ENCODE results near the gene GRIPAP1. TPM values are rescaled to one million over a fixed set of nuclear protein-coding genes. Genes with fewer than 3 reads are reported as not detected.

GRIPAP1 gene
- polyA plus RNA-seq, 2 donors, result 18.5 to 22.8 TPM

- no peak overlapping the region for H3K27ac ChIP-seq (ENCODE audit: low read depth in 2 of 2, low read length in 1 of 2)
- no peaks in the 10 kb centered on the region for H3K9me3 ChIP-seq (ENCODE audit: control insufficient read depth in 2 of 2, insufficient read depth in 1 of 2, low read depth in 1 of 2, low read length in 1 of 2)
- 91% methylated on average over 15 of the region's 15 CpGs for WGBS, 2 donors
- H3K4me1 ChIP-seq (ENCODE audit: control insufficient read depth in 2 of 2, insufficient read depth in 2 of 2, low read length in 1 of 2), result peaks cover 0 to 5% of the 10 kb centered on the region in 2 donors
- H3K36me3 ChIP-seq (ENCODE audit: control insufficient read depth in 2 of 2, insufficient read depth in 2 of 2, low read length in 1 of 2), result peaks cover 0 to 32% of the 10 kb centered on the region in 2 donors
- no peaks in the 10 kb centered on the region for H3K27me3 ChIP-seq (ENCODE audit: control insufficient read depth in 1 of 2, insufficient read depth in 2 of 2, low read length in 2 of 2)
- H3K4me3 ChIP-seq (ENCODE audit: low read depth in 1 of 2, low read length in 2 of 2), result no peak overlapping the region
Observed at GRCh38 chrX:49037883-49038475, 35.9 kb upstream of the GRIPAP1 start.

GRCh38 chrX:49030283-49030682 is 28.2 kb upstream of the GRIPAP1 start:
- Histone ChIP-seq H3K27me3 (ENCODE audit: control insufficient read depth in 1 of 2, insufficient read depth in 2 of 2, low read length in 2 of 2) (no peaks in the 10 kb centered on the region), H3K27ac (ENCODE audit: low read depth in 2 of 2, low read length in 1 of 2) (no peak overlapping the region), H3K9me3 (ENCODE audit: control insufficient read depth in 2 of 2, insufficient read depth in 1 of 2, low read depth in 1 of 2, low read length in 1 of 2) (no peaks in the 10 kb centered on the region), H3K4me1 (ENCODE audit: control insufficient read depth in 2 of 2, insufficient read depth in 2 of 2, low read length in 1 of 2) (peaks cover 0 to 5% of the 10 kb centered on the region in 2 donors), H3K4me3 (ENCODE audit: low read depth in 1 of 2, low read length in 2 of 2) (no peak overlapping the region), H3K36me3 (ENCODE audit: control insufficient read depth in 2 of 2, insufficient read depth in 2 of 2, low read length in 1 of 2) (peaks cover 0 to 21% of the 10 kb centered on the region in 2 donors)
- WGBS, 2 donors, result 63 to 75% methylated on average over 6 of the region's 6 CpGs

- Histone ChIP-seq H3K9me3 (ENCODE audit: control insufficient read depth in 2 of 2, insufficient read depth in 1 of 2, low read depth in 1 of 2, low read length in 1 of 2) (no peaks in the 10 kb centered on the region), H3K36me3 (ENCODE audit: control insufficient read depth in 2 of 2, insufficient read depth in 2 of 2, low read length in 1 of 2) (peaks cover 0 to 21% of the 10 kb centered on the region in 2 donors), H3K4me1 (ENCODE audit: control insufficient read depth in 2 of 2, insufficient read depth in 2 of 2, low read length in 1 of 2) (peaks cover 0 to 5% of the 10 kb centered on the region in 2 donors), H3K27ac (ENCODE audit: low read depth in 2 of 2, low read length in 1 of 2) (peak overlapping the region in 1 of 2 donors; percentile 37), H3K27me3 (ENCODE audit: control insufficient read depth in 1 of 2, insufficient read depth in 2 of 2, low read length in 2 of 2) (no peaks in the 10 kb centered on the region), H3K4me3 (ENCODE audit: low read depth in 1 of 2, low read length in 2 of 2) (no peak overlapping the region)
- 73 to 80% methylated on average over 6 of the region's 6 CpGs for WGBS, 2 donors
Observed at GRCh38 chrX:49029876-49030275, 27.8 kb upstream of the GRIPAP1 start.

- Histone ChIP-seq H3K4me3 (ENCODE audit: low read depth in 1 of 2, low read length in 2 of 2) (no peak overlapping the region), H3K27me3 (ENCODE audit: control insufficient read depth in 1 of 2, insufficient read depth in 2 of 2, low read length in 2 of 2) (no peaks in the 10 kb centered on the region), H3K27ac (ENCODE audit: low read depth in 2 of 2, low read length in 1 of 2) (no peak overlapping the region), H3K9me3 (ENCODE audit: control insufficient read depth in 2 of 2, insufficient read depth in 1 of 2, low read depth in 1 of 2, low read length in 1 of 2) (no peaks in the 10 kb centered on the region), H3K4me1 (ENCODE audit: control insufficient read depth in 2 of 2, insufficient read depth in 2 of 2, low read length in 1 of 2) (no peaks in the 10 kb centered on the region), H3K36me3 (ENCODE audit: control insufficient read depth in 2 of 2, insufficient read depth in 2 of 2, low read length in 1 of 2) (no peaks in the 10 kb centered on the region)
- 80 to 88% methylated on average over 7 of the region's 7 CpGs for WGBS, 2 donors
Observed at GRCh38 chrX:49019599-49020249, 17.7 kb upstream of the GRIPAP1 start.

GRCh38 chrX:49019050-49019449 is 17.0 kb upstream of the GRIPAP1 start:
- Histone ChIP-seq H3K4me1 (ENCODE audit: control insufficient read depth in 2 of 2, insufficient read depth in 2 of 2, low read length in 1 of 2) (no peaks in the 10 kb centered on the region), H3K27ac (ENCODE audit: low read depth in 2 of 2, low read length in 1 of 2) (no peak overlapping the region), H3K36me3 (ENCODE audit: control insufficient read depth in 2 of 2, insufficient read depth in 2 of 2, low read length in 1 of 2) (no peaks in the 10 kb centered on the region), H3K4me3 (ENCODE audit: low read depth in 1 of 2, low read length in 2 of 2) (no peak overlapping the region), H3K27me3 (ENCODE audit: control insufficient read depth in 1 of 2, insufficient read depth in 2 of 2, low read length in 2 of 2) (no peaks in the 10 kb centered on the region), H3K9me3 (ENCODE audit: control insufficient read depth in 2 of 2, insufficient read depth in 1 of 2, low read depth in 1 of 2, low read length in 1 of 2) (no peaks in the 10 kb centered on the region)
- 72 to 81% methylated on average over 2 of the region's 2 CpGs for WGBS, 2 donors

- Histone ChIP-seq H3K9me3 (ENCODE audit: control insufficient read depth in 2 of 2, insufficient read depth in 1 of 2, low read depth in 1 of 2, low read length in 1 of 2) (no peaks in the 10 kb centered on the region), H3K27ac (ENCODE audit: low read depth in 2 of 2, low read length in 1 of 2) (no peak overlapping the region), H3K4me3 (ENCODE audit: low read depth in 1 of 2, low read length in 2 of 2) (no peak overlapping the region), H3K27me3 (ENCODE audit: control insufficient read depth in 1 of 2, insufficient read depth in 2 of 2, low read length in 2 of 2) (no peaks in the 10 kb centered on the region), H3K36me3 (ENCODE audit: control insufficient read depth in 2 of 2, insufficient read depth in 2 of 2, low read length in 1 of 2) (peaks cover 0 to 6% of the 10 kb centered on the region in 2 donors), H3K4me1 (ENCODE audit: control insufficient read depth in 2 of 2, insufficient read depth in 2 of 2, low read length in 1 of 2) (peaks cover 2 to 7% of the 10 kb centered on the region in 2 donors)
- 65 to 75% methylated on average over 5 of the region's 5 CpGs for WGBS, 2 donors
Observed at GRCh38 chrX:49003696-49004095, 1.6 kb upstream of the GRIPAP1 start.

GRCh38 chrX:49001521-49002090 is 458 bp downstream of the GRIPAP1 start:
- H3K27ac ChIP-seq (ENCODE audit: low read depth in 2 of 2, low read length in 1 of 2), result peak overlapping the region; percentile 85 to 88
- H3K36me3 ChIP-seq (ENCODE audit: control insufficient read depth in 2 of 2, insufficient read depth in 2 of 2, low read length in 1 of 2), result peaks cover 0 to 6% of the 10 kb centered on the region in 2 donors
- H3K9me3 ChIP-seq (ENCODE audit: control insufficient read depth in 2 of 2, insufficient read depth in 1 of 2, low read depth in 1 of 2, low read length in 1 of 2), result no peaks in the 10 kb centered on the region
- no peaks in the 10 kb centered on the region for H3K27me3 ChIP-seq (ENCODE audit: control insufficient read depth in 1 of 2, insufficient read depth in 2 of 2, low read length in 2 of 2)
- H3K4me3 ChIP-seq (ENCODE audit: low read depth in 1 of 2, low read length in 2 of 2), result peak overlapping the region; percentile 72 to 75
- peaks cover 2 to 7% of the 10 kb centered on the region in 2 donors for H3K4me1 ChIP-seq (ENCODE audit: control insufficient read depth in 2 of 2, insufficient read depth in 2 of 2, low read length in 1 of 2)
- 2 to 31% methylated on average over 17 of the region's 17 CpGs for WGBS, 2 donors

GRCh38 chrX:49000636-49001035 is 1.4 kb downstream of the GRIPAP1 start:
- Histone ChIP-seq H3K36me3 (ENCODE audit: control insufficient read depth in 2 of 2, insufficient read depth in 2 of 2, low read length in 1 of 2) (peaks cover 0 to 6% of the 10 kb centered on the region in 2 donors), H3K9me3 (ENCODE audit: control insufficient read depth in 2 of 2, insufficient read depth in 1 of 2, low read depth in 1 of 2, low read length in 1 of 2) (no peaks in the 10 kb centered on the region), H3K27me3 (ENCODE audit: control insufficient read depth in 1 of 2, insufficient read depth in 2 of 2, low read length in 2 of 2) (no peaks in the 10 kb centered on the region), H3K4me3 (ENCODE audit: low read depth in 1 of 2, low read length in 2 of 2) (no peak overlapping the region), H3K27ac (ENCODE audit: low read depth in 2 of 2, low read length in 1 of 2) (no peak overlapping the region), H3K4me1 (ENCODE audit: control insufficient read depth in 2 of 2, insufficient read depth in 2 of 2, low read length in 1 of 2) (peaks cover 2 to 7% of the 10 kb centered on the region in 2 donors)
- WGBS, 2 donors, result 92 to 96% methylated on average over 4 of the region's 4 CpGs

- Histone ChIP-seq H3K27me3 (ENCODE audit: control insufficient read depth in 1 of 2, insufficient read depth in 2 of 2, low read length in 2 of 2) (no peaks in the 10 kb centered on the region), H3K36me3 (ENCODE audit: control insufficient read depth in 2 of 2, insufficient read depth in 2 of 2, low read length in 1 of 2) (peaks cover 0 to 10% of the 10 kb centered on the region in 2 donors), H3K27ac (ENCODE audit: low read depth in 2 of 2, low read length in 1 of 2) (no peak overlapping the region), H3K4me3 (ENCODE audit: low read depth in 1 of 2, low read length in 2 of 2) (no peak overlapping the region), H3K9me3 (ENCODE audit: control insufficient read depth in 2 of 2, insufficient read depth in 1 of 2, low read depth in 1 of 2, low read length in 1 of 2) (no peaks in the 10 kb centered on the region), H3K4me1 (ENCODE audit: control insufficient read depth in 2 of 2, insufficient read depth in 2 of 2, low read length in 1 of 2) (peaks cover 2 to 7% of the 10 kb centered on the region in 2 donors)
- 72 to 89% methylated on average over 5 of the region's 5 CpGs for WGBS, 2 donors
Observed at GRCh38 chrX:48999030-48999429, 3.0 kb downstream of the GRIPAP1 start.
